8988T (cell line): Measurements from ENCODE around the gene SIGLEC11.
"Not testable (repeated sequence)": the region's sequence is repeated elsewhere in the genome, so short reads cannot be mapped to it uniquely, and the experiment has no call there.

Experiments
- DNase-seq: peaks from one replicate; pipeline ENCODE4 v3.0.0; 2011

Gene SIGLEC11

GRCh38 chr19:49960980-49961379 is at the start of gene SIGLEC11:
SIGLEC11 (minus strand) TSS chr19:49961172; CDS start chr19:49961081, 91 bp downstream.
- DNase-seq, result not testable (repeated sequence)

- peak; percentile 55 for DNase-seq
Measured at GRCh38 chr19:50008532-50008931, 47.6 kb upstream of the SIGLEC11 start.

GRCh38 chr19:50007947-50008346 is 47.0 kb upstream of the SIGLEC11 start:
- no peak for DNase-seq

GRCh38 chr19:50007170-50007569 is 46.2 kb upstream of the SIGLEC11 start:
- DNase-seq, result no peak

- no peak for DNase-seq
Measured at GRCh38 chr19:50005428-50005827, 44.5 kb upstream of the SIGLEC11 start.

GRCh38 chr19:50003810-50004419 is 42.9 kb upstream of the SIGLEC11 start:
- peak; percentile 58 for DNase-seq

- no peak for DNase-seq
Measured at GRCh38 chr19:50003254-50003788, 42.3 kb upstream of the SIGLEC11 start.

GRCh38 chr19:50002386-50002960 is 41.5 kb upstream of the SIGLEC11 start:
- no peak for DNase-seq

- no peak for DNase-seq
Measured at GRCh38 chr19:50001775-50002174, 40.8 kb upstream of the SIGLEC11 start.

GRCh38 chr19:50000841-50001557 is 40.0 kb upstream of the SIGLEC11 start:
- no peak for DNase-seq

- no peak for DNase-seq
Measured at GRCh38 chr19:50000038-50000840, 39.3 kb upstream of the SIGLEC11 start.

- no peak for DNase-seq
Measured at GRCh38 chr19:49999371-50000010, 38.5 kb upstream of the SIGLEC11 start.

GRCh38 chr19:49997709-49998108 is 36.7 kb upstream of the SIGLEC11 start:
- peak; percentile 60 for DNase-seq

- DNase-seq, result no peak
Measured at GRCh38 chr19:49988433-49988832, 27.5 kb upstream of the SIGLEC11 start.

- DNase-seq, result no peak
Measured at GRCh38 chr19:49988007-49988406, 27.0 kb upstream of the SIGLEC11 start.

GRCh38 chr19:49987159-49987698 is 26.3 kb upstream of the SIGLEC11 start:
- DNase-seq, result no peak

- DNase-seq, result no peak
Measured at GRCh38 chr19:49986354-49986753, 25.4 kb upstream of the SIGLEC11 start.

- no peak for DNase-seq
Measured at GRCh38 chr19:49985871-49986270, 24.9 kb upstream of the SIGLEC11 start.

GRCh38 chr19:49984491-49984890 is 23.5 kb upstream of the SIGLEC11 start:
- DNase-seq, result no peak

GRCh38 chr19:49983645-49984229 is 22.8 kb upstream of the SIGLEC11 start:
- DNase-seq, result no peak
